ENCODE measurements around the gene TMEM131. TPM values are rescaled to one million over a fixed set of nuclear protein-coding genes. Genes with fewer than 3 reads are reported as not detected.
"Not testable (repeated sequence)": the region's sequence is repeated elsewhere in the genome, so short reads cannot be mapped to it uniquely, and the experiment has no call there.

Gene TMEM131
- total RNA-seq, 1 experiment from 2014 or later, result 21.9 TPM

DNA sequence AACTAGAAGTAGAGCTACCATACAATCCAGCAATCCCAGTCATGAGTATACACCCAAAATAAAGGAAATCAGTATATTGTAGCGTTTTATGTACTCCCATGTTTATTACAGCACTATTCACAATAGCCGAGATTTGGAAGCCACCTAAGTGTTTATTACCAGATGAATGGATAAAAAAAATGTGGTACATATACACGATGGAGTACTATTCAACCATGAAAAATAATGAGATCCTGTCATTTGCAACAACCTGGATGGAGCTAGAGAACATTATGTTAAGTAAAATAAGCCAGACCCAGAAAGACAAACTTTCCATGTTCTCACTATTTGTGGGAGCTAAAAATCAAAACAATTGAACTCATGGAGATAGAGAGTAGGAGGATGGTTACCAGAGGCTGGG lies 131.9 kb downstream of the TMEM131 start:
- no peak for DNase-seq (ENCODE audit: low spot score)

DNA sequence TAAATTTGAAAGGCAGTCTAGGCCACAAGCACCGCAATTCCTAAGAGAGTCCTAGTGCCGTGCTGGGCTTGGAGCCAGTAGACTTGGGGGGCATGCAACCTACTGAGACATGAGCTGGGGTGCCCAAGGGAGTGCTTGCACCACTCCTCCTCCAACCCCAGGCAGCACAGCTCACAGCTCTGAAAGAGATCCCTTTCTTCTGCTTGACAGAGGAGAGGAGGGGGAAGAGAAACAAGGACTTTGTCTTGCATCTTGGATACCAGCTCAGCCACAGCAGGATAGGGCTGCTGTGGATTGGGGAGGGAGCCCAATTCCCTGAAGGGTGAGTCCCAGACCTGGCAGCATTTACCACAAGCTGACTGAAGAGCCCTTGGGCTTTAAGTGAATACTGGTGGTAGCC lies 134.6 kb downstream of the TMEM131 start:
- no peak for DNase-seq (ENCODE audit: low spot score)

DNA sequence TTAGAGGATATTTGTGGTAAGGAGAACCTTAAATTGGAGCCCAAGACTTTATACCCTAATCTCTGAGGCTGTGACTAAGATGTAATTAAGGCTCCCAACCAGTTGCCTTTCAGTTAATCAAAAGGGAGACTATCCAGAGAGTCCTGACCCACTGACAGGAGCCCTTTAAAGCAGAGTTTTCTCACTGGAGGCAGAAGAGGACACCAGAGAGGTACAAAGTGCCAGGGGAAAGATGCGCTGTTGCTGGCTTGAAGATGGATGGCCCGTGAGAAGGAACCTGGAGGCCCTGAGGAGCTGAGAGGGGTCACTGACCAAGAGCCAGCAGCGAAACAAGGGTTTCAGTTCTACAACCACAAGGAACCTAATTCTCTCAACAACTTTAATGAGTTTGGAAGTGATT lies 137.3 kb downstream of the TMEM131 start:
- no peak for DNase-seq (ENCODE audit: low spot score)

DNA sequence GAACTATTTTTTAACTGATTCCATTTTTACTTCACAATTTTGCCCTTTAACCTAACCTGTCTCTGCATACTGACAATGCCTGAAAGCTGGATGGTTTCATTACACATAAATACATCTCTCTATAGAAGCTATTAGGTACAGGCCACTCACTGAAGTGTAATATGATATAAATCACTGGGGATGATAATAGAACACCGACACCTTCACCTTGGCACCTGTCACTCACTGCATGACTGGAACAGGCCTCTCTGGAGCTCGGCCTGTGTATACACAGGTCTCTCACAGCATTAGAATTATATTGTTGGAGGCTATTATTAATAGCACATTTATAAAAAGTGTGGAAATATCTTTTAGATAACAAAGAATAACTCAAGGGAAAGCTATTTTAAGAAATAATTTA lies 138.2 kb downstream of the TMEM131 start:
- no peak for DNase-seq (ENCODE audit: low spot score)

DNA sequence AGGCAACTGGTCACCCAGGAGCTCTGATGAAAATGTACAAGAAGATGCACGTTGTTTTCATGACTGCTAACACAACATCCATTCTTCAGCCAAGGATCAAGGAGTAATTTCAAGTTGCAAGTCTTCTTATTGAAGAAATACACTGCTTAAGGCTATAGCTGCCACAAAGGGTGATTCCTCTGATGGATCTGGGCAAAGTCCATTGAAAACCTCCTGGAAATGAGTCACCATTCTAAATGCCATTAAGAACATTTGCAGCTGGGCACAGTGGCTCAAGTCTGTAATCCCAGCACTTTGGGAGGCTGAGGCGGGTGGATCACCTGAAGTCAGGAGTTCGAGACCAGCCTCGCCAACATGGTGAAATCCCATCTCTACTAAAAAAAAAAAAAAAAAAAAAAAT lies 142.7 kb downstream of the TMEM131 start:
- DNase-seq (ENCODE audit: low spot score), result not testable (repeated sequence)

DNA sequence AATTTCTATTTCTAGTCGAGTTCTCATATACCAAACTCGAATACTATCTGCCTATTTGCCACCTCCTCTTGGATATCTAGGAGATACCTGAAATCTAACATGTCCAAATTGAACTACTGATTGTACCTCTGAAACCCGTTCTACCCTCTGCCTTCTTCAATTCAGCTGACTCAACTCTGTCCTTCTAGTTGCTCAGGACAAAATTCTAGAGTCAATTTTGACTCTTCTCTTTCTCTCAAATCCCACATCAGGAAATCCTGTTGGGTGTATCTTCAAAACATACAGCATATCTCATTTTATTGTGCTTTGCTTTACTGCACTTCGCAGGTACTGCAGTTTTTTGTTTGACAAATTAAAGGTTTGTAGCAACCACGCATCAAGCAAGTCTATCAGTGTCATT lies 144.6 kb downstream of the TMEM131 start:
- DNase-seq (ENCODE audit: low spot score), result no peak

DNA sequence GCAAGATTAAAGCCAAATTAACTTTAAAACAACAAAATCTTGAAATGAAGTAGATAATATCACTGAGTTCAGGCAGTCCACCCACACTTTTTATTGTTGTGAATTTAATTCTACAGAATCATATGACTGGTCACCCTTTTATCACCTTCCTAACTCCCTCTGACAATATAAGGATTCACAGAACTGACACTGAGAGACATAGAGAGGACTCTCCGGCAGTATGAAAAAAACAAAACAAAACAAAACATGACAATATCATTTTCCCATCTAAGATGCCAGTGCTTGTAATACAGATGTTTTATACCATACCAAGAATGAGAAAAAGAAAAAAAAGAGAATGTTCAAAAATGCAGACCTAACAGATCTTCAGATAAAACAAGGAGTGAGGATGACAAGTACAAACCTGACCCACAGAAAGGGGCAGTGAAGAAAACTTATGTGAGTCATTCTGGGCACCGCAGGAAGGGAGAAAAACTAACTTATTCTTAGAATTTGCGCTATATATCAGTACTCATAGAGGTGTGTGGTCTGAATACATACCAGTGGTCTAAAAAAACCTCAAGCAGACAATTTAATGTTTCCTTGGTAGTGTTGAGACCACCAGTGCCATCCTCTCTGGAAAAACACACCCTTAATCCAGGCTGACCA lies 145.7 kb downstream of the TMEM131 start:
- peak; percentile 67 for DNase-seq (ENCODE audit: low spot score)

DNA sequence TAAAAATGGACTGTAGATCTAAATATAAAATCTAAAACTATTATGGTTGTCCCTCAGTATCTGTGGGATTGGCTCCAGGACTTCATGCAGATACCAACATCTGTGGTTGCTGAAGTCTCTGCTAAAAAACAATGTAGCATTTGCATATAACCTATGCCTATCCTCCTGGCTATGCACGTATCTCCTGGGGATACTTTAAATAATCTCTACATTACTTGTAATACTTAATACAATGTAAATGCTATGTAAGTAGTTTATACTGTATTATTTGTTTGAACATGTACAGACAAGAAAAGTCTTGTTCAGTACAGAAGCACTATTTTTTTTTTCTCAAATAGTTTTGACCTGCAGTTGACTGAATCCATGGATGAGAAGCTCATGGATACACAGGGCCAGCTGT lies 147.4 kb downstream of the TMEM131 start:
- no peak for DNase-seq (ENCODE audit: low spot score)

DNA sequence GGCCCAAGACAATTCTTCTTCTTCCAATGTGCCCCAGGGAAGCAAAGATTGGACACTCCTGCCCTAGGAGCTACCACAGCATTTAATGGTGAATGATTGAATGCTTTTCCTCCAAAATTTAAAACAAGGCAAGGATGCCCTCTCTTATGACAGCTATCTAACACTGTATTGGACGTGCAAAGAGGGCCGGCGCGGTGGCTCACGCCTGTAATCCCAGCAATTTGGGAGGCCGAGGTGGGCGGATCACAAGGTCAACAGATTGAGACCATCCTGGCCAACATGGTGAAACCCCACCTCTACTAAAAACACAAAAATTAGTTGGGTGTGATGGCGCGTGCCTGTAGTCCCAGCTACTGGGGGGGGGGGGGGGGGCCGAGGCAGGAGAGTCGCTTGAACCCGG lies 149.0 kb downstream of the TMEM131 start:
- DNase-seq (ENCODE audit: low spot score), result not testable (repeated sequence)

DNA sequence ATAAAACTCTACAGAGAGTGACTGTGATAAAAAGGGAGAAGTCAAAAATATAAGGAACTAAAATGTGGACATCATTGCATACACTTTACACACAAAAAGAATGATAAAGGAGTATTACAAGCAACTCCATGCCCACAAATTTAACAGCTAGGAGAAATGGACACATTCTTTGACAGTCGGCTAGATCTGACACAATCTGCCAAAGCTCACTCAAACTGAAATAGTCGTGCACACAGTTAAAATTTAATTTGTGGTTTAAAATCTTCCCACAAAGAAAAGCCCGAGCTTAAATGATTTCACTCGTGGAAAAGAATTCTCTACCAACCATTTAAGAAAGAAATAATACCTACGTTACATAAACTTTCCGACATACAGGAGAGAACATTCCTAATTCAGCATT lies 149.9 kb downstream of the TMEM131 start:
- no peak for DNase-seq (ENCODE audit: low spot score)

DNA sequence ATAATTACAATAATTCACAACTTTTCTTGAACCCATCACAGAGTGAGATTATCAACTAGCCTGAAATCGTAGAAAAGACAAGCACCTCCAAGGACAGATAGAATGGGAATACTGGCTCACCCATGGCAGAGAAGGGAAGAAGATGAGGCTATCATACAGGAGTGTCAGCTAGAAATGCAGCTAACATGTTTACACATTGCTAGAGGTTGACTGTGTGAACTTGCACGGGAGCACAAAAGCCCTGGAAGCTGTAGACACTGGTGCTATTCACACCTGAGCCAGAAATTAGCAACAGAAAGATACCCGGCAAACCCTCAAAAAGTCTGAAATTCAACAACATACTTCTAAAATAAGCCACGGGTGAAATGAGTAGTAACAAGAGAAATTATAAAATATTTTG lies 150.6 kb downstream of the TMEM131 start:
- DNase-seq (ENCODE audit: low spot score), result no peak

DNA sequence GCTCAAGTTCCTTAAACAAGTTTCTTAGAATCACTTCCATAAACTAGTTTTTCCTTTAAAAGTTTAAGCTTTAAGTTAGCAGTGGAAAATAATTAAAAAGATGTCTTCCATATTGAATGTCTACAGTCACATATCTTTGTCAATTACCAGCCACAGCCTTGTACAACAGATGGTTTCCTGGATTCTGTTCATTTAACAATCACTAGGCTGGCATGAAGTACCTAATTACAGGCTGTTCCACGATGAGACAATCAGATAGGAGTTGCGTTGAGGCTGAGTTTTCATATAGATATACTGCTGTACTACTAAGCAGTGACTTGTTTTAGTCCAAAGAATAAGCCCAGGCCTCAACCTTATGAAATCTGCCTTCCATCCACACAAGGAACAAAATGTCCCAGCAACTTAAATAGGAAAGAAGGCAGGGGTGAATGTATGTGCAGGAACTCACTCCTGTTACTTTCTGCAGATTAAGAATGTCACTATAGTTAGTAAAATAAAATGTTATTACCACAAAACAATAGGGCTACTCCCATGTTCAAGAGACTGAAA lies 151.4 kb downstream of the TMEM131 start:
- no peak for DNase-seq (ENCODE audit: low spot score)

DNA sequence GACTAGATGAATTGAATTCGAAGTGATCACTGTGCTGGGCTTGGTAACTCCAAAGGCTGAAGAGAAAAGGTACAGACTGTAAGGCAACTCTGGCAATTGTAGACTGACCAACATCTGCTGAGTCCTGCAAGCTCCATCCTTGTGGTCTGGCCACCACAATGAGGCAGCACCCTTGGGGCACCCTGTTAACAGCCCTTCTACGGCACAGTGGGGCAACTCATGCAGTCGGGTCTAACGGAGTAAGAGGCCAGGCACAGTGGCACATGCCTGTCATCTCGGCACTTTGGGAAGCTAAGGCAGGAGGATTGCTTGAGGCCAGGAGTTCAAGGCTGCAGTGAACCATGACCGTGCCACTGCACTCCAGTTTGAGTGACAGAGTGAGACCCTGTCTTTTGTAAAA lies 155.6 kb downstream of the TMEM131 start:
- DNase-seq (ENCODE audit: low spot score), result no peak

DNA sequence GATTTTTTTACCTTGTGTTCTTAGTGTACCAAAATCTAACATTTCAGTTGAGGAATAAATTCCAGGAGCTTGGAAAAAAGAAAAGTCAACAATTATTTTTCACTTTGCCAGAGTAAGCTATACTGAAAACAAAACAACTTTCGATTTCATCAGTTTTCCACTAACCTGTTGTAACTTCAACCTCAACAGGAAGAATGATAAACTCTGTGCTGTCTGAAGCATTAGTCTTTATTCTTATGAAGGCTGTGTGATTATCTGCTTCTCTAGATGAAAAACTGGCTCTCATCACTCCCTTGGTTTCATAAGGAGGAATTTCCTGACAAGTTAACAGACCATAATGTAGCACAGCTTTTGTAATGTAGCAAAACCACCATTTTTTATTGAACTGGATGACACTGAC lies 161.1 kb downstream of the TMEM131 start:
- DNase-seq (ENCODE audit: low spot score), result no peak

DNA sequence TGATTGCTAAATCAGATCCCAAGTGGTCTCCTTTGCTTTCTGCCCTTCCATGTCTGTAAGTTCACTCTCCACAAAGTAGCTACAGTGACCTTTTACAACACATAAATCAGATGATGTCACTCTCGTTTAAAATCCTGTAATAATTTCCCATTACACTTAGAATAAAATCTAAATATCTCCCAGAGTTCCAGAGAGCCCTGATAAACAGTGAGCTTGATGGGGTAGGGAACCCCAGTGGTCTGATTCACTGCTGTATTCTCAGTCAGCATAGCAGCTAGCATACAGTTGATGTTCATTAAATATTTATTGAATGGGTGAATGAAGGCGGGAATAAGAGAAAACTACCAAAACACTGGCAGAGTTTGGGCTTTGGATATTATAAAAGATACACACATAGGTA lies 164.6 kb downstream of the TMEM131 start:
- DNase-seq (ENCODE audit: low spot score), result no peak

DNA sequence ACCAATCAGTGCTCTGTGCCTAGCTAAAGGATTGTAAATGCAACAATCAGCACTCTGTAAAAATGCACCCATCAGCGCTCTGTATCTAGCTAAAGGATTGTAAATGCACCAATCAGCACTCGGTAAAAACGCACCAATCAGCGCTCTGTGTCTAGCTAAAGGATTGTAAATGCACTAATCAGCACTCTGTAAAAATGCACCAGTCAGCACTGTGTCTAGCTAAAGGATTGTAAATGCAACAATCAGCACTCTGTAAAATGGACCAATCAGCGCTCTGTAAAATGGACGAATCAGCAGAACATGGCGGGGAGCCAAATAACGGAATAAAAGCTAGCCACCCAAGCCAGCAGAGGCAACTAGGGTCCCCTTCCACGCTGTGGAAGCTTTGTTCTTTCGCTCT lies 166.5 kb downstream of the TMEM131 start:
- not testable (repeated sequence) for DNase-seq (ENCODE audit: low spot score)

DNA sequence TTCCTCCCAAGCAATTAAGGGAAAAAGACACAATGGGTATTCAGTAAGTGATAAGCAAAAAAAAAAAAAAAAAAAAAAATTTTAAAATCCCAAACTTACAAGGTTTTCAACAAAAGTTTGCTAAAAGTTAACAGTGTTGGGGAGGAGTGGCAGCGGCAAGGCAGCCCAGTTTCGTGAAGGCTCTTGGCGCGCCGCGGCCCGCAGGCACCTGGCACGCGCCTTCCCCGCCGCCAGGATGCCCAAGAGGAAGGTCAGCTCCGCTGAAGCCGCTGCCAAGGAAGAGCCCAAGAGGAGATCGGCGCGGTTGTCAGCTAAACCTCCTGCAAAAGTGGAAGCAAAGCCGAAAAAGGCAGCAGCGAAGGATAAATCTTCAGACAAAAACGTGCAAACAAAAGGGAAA lies 168.7 kb downstream of the TMEM131 start:
- DNase-seq (ENCODE audit: low spot score), result not testable (repeated sequence)

DNA sequence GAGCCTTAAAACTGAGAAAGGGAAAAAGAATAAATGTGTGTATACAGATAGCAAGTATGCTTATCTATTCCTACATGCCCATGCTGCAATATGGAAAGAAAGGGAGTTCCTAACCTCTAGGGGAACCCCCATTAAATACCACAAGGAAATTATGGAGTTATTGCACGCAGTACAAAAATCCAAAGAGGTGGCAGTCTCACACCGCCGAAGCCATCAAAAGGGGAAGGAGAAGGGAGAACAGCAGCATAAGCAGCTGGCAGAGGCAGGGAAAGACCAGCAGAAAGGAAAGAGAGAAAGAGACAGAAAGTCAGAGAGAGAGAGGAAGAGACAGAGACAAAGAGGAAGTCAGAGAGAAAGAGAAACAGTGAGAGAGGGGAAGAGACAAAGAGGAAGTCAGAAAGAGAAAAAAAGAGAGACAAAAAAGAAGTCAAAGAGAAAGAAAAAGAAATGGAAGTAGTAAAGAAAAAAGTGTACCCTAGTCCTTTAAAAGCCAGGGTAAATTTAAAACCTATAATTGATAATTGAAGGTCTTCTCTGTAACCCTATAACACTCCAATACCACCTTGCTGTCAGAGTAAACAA lies 169.4 kb downstream of the TMEM131 start:
- not testable (repeated sequence) for DNase-seq (ENCODE audit: low spot score)

DNA sequence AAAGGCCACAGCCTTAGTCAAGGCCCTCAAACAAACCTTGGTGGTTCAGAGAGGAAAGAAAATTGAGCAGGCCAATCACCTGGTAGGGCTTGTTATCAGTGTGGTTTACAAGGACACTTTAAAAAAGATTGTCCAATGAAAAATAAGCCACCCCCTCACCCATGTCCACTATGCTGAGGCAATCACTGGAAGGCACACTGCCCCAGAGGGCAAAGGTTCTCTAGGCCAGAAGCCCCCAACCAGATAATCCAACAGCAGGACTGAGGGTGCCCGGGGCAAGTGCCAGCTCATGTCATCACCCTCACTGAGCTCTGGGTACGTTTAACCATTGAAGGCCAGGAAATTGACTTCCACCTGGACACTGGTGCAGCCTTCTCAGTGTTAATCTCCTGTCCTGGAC lies 171.7 kb downstream of the TMEM131 start:
- not testable (repeated sequence) for DNase-seq (ENCODE audit: low spot score)

DNA sequence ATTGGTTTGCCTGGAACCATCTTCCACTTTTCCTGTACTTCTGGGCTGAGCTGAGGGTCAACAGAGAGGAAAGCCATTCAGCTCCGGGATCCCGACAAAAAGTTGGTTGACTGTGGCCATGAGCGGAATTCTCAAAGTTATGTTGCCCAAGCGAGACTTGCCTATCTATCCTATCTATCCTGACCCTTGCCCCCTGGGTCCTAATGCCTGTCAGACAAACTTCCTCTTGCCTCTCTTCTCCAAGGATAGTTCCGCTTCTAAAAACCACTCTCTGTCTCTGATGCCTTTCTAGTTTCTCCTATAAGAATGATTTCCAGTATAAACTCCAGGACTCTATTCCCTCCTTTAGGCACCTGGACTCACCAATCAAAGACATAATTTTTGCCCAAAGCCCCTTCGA lies 173.9 kb downstream of the TMEM131 start:
- not testable (repeated sequence) for DNase-seq (ENCODE audit: low spot score)

DNA sequence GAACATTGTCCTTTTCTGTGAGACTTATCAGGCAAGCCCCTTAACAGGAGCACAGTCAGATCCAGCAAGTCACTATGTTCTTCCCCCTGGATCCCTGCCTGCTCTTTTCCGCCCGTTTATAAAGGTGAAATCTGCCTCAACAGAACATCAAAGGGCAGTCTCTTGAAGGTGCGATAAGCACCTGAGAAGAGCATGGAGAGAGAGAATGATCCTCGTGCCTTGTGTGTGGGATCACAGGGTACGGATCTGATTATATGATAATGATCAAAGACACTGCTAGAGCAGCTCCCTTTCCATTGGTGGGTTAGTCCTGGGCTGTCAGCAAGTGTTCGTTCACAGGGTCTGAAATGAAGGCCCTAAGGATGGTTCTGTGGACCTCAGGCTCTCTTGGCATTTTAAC lies 176.0 kb downstream of the TMEM131 start:
- no peak for DNase-seq (ENCODE audit: low spot score)

DNA sequence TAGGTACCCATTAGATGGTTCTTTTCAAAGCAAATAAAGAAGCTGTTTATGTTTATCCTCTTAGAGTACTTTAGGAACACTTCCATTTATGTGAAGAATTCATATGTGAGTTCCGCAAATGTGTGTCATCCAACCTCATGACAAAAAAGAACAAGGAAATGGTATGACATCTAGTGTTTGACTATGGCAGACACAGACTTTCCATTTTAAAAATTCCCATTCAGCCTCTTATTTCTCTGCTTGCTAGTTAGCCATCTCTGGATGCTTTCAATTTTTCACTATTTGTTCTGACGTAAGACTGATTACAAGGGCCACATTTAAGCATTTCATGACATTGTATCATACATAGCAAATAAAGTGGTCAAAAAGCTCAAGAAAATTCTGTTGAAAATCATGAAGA lies 179.3 kb downstream of the TMEM131 start:
- no peak for DNase-seq (ENCODE audit: low spot score)

DNA sequence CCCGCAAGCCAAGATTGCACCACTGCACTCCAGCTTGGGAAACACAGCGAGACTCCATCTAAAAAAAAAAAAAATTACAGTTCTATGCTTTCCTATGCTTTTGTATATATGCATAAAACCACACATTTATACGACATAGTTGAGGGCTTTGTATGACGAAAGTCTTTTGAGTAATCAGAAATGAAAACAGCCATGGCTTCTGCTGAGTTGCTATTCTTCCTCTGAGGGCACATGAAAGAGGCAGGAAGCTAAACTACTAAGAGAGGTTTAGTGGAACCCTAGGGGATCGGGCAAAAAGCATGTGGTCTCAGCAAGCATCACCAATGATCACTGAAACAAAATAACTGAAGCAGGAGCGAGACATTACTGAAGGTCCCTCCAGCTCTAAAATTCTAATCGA lies 182.8 kb downstream of the TMEM131 start:
- no peak for DNase-seq (ENCODE audit: low spot score)

DNA sequence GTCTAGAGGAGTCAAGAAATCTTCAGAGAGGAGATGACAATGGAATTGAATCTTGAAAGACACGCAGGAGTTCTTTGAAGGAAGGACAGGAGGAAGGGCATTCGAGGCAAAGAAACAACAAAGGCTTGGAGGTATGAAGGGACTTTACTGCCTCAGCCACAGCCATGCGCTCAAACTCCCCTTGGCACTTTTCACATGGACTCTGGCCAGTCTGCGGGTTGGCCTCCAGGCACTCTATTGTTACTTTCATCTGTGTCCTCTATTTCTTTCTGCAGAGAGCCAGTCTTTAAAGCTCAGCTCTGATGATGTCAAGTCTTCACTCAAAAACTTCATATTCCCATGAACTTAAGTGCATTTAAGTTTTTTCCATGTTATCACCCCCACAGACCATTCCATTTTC lies 186.9 kb downstream of the TMEM131 start:
- DNase-seq (ENCODE audit: low spot score), result no peak
